HG03159 (cell line): ENCODE measurements around the gene IST1.

Experiments used
- ATAC-seq: cut with Tn5 transposase; IDR thresholded peaks from one replicate; pipeline ENCODE4 v1.9.1; 2021; ENCODE audit warnings: mild to moderate bottlenecking, moderate library complexity; ENCODE audit not compliant: unreplicated experiment

Gene IST1

DNA sequence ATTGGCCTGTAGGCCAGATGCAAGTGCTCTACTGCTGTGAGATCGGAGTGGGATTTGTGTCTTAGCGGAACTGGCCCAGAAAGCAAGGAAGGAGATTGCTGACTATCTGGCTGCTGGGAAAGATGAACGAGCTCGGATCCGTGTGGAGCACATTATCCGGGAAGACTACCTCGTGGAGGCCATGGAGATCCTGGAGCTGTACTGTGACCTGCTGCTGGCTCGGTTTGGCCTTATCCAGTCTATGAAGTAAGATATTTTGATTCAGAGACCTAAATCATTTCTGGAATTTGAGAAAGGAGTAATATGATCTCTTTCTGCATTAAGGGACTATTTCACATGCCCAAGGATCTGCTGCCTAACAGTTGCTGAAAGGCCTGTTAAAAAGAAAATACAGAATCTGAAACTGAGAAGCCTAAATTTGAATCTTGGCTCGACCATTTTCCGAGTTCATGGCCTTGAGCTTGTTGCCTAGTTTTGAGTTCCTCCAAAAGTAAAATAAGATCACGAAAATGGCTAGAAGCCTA, 21.1 kb downstream of the IST1 start:
- ATAC-seq, result no peak

- no peak for ATAC-seq
Measured at GRCh38 chr16:71917900-71918299, 22.6 kb downstream of the IST1 start.

DNA sequence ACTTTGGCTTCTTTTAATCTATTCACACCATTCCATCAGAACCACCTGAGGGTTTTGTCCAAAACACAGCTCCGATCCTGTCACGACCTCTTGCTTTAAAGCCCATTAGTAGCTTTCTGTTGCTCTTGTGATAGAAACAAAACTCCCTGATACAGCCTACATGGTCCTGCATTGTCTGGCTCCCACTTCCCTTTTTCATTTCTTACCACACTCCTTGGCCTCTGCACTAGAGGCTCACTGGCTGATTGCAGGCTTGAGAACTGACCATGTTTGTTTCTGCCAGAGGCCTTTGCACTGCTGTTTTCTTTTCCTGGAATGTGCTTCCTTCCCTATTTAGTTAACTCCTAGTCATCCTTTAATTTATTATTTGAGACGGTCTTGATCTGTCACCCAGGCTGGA, 23.7 kb downstream of the IST1 start:
- peak; percentile 72 for ATAC-seq

DNA sequence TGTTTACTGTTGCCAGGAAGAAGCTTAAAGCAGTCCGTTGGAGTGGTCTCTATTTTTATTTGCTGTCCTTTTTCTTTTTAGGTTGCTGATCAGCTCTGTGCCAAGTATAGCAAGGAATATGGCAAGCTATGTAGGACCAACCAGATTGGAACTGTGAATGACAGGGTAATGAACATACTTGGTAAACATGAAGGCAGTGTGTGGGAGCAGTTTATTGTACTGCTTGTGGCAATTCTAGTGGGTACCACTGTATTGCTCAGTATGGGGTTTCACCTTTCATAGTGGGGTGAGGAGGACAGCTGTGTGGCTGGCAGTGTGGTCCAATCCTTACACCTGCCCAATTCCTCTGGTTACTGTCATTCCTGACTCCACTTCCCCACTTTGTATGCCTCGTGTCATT, 25.3 kb downstream of the IST1 start:
- ATAC-seq, result no peak

DNA sequence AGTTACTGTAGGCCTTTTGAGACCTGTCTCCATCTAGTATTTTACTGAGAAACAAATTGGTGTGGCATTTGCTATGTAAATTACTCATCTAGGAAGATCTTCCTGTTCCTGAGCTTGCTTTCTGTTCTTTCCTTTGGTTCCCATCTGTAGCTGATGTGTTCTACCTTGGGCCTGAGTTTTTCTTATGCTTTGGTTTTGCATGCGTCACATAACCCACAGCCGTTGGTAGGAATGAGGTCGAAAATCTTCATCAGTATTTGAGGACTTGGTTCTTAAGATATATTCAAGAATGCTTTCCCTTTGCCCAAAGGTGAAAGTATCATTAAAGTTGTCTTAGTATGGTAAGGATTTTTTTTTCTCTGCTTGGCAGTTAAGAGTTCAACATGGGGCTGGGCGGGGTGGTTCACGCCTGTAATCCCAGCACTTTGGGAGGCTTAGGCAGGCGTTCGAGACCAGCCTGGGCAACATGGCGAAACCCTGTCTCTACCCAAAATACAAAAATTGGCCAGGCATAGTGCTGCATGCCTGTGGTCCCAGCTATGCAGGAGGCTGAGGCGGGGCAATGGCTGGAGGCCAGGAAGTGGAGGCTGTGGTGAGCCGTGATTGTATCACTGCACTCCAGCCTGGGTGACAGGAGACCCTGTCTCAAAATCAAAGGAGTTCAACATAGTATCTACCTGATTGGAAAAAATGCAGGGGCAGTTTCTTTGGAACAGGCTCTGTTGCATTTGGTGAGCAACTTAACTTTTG, 28.8 kb downstream of the IST1 start:
- no peak for ATAC-seq

DNA sequence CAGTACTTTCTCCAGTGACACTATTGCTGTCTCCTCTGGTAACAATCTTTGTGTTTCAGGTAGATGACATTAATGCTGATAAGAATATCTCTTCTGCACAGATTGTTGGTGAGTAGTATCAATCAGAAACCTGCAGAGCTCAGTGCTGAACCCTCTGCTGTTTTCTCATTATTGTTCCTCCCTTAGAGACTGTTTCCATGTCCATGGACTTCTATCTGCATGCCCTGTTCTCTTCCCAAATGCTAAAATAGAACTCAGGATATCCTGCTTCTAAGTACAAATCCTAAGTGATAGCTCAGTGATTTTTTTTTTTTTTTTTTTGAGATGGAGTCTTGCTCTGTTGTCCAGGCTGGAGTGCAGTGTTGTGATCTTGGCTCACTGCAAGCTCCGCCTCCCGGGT, 29.4 kb downstream of the IST1 start:
- no peak for ATAC-seq

DNA sequence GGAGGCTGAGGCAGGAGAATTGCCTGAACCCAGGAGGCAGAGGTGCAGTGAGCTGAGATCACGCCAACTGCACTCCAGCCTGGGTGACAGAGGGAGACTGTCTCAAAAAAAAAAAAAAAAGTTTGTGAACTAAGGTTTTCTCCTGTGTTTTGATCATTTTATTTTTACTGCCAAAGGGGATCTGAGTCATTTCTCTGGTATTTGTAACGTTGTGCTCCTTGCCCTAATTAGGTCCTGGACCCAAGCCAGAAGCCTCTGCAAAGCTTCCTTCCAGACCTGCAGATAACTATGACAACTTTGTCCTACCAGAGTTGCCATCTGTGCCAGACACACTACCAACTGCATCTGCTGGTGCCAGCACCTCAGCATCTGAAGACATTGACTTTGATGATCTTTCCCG, 32.1 kb downstream of the IST1 start:
- no peak for ATAC-seq

DNA sequence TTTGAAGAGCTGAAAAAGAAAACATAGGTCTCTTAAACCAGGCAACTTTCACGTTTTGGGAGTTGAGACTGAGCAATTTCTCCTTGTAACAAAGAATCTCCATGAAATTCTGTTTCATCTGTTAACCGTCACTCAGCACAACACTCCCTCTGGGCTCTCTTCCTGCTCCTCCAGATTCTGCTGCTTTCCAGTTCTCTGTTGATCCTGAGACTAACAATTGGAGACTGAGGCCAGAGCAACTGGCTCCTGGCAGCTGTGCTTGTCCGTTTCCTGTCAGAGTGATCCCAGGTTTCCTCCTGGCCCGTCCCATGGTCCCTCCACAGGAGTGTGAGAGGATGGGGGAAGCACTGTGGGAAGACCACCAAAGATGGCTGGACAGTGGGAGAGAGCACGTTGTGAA, 32.5 kb downstream of the IST1 start:
- no peak for ATAC-seq

DNA sequence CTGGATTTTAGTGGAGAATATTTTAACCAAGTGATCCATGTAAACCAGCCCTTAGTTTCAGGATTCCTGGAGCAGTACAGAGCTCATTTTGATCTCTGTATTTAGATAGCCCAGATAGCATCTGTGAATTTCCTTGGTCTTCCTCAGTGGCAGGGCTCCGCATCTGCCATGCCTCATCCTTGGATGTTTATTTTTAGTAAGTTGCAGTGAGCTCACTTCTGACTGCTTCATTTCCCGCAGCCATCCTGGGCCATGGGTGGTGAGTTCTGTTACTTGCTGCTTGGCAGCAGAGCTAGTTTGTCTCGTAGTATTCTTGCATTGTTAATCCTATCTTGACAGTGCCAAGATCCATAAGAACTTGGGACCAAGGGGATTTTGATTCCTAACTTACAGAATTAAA, 33.7 kb downstream of the IST1 start:
- ATAC-seq, result no peak

GRCh38 chr16:71930013-71930563, 34.8 kb downstream of the IST1 start:
- no peak for ATAC-seq

DNA sequence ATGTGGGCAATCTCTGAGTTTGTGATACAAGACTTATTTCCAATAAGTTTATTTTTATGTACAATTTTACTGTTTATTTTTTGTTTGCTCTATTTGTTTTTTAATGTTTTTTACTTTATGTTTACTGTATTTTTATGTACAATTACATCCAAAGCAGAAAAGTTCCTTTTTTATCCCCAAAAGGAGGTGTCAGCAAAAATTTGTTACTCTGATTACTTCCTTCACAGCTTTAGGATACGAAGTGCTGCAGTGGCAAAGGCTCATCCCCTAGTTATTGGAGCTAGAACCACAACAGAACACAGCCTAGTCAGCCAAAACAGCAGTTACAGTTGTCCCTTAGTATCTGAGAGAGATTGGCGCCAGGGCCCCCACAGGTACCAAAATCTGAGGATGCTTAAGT, 35.7 kb downstream of the IST1 start:
- ATAC-seq, result no peak

DNA sequence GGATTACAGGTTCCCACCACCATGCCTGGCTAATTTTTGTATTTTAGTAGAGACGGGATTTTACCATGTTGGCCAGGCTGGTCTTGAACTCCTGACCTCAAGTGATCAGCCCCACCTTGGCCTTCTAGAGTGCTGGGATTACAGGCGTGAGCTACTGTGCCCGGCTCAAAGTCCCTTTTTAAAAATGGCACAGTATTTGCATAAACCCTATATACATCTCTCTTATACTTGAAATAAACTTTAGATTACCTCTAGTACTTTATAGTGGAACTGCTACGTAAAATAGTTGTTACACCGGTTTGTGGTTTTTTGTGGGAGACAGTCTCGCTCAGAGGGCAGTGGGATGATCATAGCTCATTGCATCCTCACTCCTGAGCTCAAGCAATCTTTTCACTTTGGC, 36.3 kb downstream of the IST1 start:
- ATAC-seq, result no peak

DNA sequence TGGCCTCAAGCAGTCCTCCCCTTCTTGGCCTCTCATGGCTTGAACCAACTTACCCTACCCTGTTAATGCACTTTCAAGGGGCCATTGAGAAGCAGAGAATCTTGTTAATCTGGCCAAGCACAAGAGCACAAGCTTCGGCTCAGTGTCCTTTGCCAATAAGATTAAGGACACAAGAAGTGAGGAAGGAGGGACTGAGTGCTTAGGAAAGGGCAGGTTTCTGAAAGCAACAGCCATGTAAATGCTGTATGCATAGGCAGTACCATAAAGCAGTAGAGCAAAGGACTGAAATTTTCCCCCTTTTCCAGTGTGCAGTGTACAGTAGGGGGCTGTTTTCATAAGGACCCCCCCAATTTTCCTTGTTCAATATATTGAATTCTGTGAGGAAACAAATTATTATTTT, 37.7 kb downstream of the IST1 start:
- ATAC-seq, result no peak

DNA sequence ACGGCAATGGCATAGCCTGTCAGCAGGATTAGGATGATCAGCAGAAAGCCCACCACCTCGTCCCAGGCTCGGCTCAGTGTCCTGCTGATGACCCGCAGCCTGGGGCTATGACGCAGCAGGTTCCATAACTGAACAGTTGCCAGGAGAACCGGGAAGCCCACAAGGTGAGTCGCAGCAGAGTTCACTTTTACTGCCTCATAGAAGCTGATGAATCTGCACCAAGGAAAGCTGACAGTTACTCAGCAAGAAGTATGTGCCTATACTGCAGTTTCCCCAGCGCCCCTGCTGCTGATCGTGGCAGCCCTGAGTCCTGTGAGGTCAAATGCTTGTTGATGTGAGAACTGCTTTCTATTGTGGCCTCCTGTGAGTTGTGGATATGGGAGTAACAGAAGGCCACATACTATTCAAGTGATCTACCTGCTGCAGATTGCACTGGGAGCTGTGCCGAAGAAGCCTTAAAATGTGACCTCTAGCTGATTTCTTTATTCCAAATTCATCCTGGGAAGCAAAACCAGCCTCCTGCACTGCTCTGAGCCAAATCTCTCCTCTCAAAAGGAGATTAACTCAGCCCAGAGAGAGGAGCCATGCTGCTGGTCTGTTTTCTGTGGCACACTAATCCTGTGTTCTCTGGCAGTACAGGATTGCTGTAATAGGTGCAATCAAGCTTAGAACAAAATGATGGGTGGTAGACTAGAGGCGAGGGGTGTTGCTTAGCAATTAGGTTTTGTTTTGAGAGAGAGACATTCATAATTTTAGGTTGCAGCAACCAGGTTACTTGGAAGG, 38.8 kb downstream of the IST1 start:
- ATAC-seq, result no peak

DNA sequence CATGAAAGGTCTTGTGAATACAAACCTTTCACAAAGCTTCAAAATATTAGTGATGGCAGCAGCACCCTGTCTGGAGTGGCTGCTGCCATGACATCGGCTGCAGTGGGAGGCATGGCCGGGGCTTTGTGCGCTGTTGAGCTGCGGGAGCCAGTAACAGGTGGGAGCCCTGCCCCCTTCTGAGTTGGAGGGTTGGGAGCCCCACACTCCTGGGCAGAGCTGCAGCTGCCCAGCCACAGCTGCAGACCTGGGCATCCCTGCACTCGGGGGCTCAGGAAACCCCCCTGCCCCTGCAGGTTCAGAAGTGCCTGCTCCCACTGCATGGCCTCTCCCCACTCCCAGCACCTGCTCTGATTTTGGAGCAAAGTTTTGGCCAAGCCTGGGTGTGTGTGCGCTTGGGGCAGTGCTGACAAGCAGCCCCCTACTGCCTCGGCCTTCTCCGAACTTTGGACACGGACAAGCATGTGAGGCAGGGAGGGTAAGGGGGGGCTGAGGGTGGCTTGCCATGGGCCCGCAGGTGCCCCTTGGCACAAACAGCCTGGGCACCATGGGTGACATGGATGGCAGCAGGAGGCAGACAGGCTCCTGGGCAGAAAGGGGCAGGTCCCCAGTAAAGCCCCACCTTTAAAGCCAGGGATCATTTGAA, 42.7 kb downstream of the IST1 start:
- ATAC-seq, result no peak

GRCh38 chr16:71943887-71944286, 48.6 kb downstream of the IST1 start:
- no peak for ATAC-seq

- no peak for ATAC-seq
Measured at GRCh38 chr16:71945616-71946015, 50.3 kb downstream of the IST1 start.

DNA sequence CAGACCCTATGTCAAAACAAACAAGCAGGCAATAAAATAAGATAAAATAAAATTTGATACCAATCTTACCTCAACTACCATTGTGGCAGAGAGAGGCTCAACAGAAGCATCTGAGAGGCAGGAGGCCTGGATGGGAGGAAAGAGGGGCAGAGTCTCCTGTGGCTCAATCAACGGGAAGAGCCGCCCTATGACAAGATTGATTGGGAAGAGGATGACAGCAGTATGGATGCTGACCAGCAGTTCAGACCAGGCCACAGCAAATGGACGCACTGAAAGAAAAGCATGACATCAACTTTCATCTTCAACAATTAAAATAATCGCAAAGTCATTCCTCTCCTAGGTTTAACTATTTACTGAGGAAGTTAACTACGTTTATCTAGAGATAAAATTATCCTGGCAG, 57.5 kb downstream of the IST1 start:
- no peak for ATAC-seq

- ATAC-seq, result no peak
Measured at GRCh38 chr16:71954180-71954579, 58.8 kb downstream of the IST1 start.

- ATAC-seq, result no peak
Measured at GRCh38 chr16:71954699-71955195, 59.4 kb downstream of the IST1 start.

GRCh38 chr16:71956486-71956885, 61.2 kb downstream of the IST1 start:
- ATAC-seq, result no peak
